BLaER1 (cell line): ENCODE measurements around the gene SYCE3.
A peak's percentile ranks its signal among the peaks of the same experiment; 100 is the strongest.

Source experiments
- H3K27ac ChIP-seq: shearing (Covaris generic); formaldehyde crosslinking; 2 replicates; pipeline ENCODE4 v1.8.1; 2022
- H3K27me3 ChIP-seq: shearing (Covaris generic); formaldehyde crosslinking; 2 replicates; pipeline ENCODE4 v1.8.1; 2022
- H3K36me3 ChIP-seq: shearing (Covaris generic); formaldehyde crosslinking; 2 replicates; pipeline ENCODE4 v1.8.1; 2022
- H3K4me1 ChIP-seq: shearing (Covaris generic); formaldehyde crosslinking; 2 replicates; pipeline ENCODE4 v1.8.1; 2022
- H3K4me2 ChIP-seq: shearing (Covaris generic); formaldehyde crosslinking; 2 replicates; pipeline ENCODE4 v1.8.1; 2022
- H3K4me3 ChIP-seq: shearing (Covaris generic); formaldehyde crosslinking; 2 replicates; pipeline ENCODE4 v1.8.1; 2022
- H3K9ac ChIP-seq: shearing (Covaris generic); formaldehyde crosslinking; 2 replicates; pipeline ENCODE4 v1.8.1; 2022
- H3K9me3 ChIP-seq: shearing (Covaris generic); formaldehyde crosslinking; 2 replicates; pipeline ENCODE4 v1.8.1; 2022
- H4K20me1 ChIP-seq: shearing (Covaris generic); formaldehyde crosslinking; 2 replicates; pipeline ENCODE4 v1.8.1; 2022
- Cebpa-rat ChIP-seq: shearing (Covaris generic); IDR thresholded peaks from 2 replicates; pipeline ENCODE4 v1.8.1; 2022

SYCE3 gene

DNA sequence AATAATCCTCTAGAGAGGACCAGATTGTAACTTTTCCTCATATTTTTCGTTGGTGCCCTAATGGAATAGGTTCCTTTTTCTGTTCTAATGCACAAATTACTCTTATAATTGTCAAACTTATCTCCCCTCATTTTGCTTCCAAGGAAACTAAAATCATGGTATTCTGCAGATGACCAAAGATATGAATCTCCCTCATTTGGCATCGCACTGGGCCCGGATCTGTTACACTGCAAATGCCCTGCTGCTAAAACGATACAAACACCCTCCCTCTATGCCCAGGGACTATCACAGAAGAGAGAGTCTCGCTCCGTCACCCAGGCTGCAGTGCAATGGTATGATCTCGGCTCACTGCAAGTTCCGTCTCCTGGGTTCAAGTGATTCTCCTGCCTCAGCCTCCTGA is 9.4 kb downstream of the SYCE3 start:
- Histone ChIP-seq H3K27me3 (no peaks in the 10 kb centered on the region; the same call in 1 of the 2 replicates), H3K9ac (no peak overlapping the region), H3K4me2 (no peak overlapping the region), H3K9me3 (no peaks in the 10 kb centered on the region), H3K4me3 (no peak overlapping the region), H3K4me1 (peaks cover 23% of the 10 kb centered on the region), H3K27ac (no peak overlapping the region), H3K36me3 (no peaks in the 10 kb centered on the region), H4K20me1 (no peaks in the 10 kb centered on the region)
- no peak for TF ChIP-seq Cebpa-rat

GRCh38 chr22:50551160-50551752 is 11.5 kb downstream of the SYCE3 start:
- peaks cover 41% of the 10 kb centered on the region for H3K4me1 ChIP-seq
- H3K27ac ChIP-seq = no peak overlapping the region
- no peak overlapping the region for H3K4me3 ChIP-seq
- no peaks in the 10 kb centered on the region for H3K36me3 ChIP-seq
- no peak overlapping the region for H3K4me2 ChIP-seq
- no peaks in the 10 kb centered on the region; the same call in 1 of the 2 replicates for H3K27me3 ChIP-seq
- TF ChIP-seq Cebpa-rat = no peak
- no peaks in the 10 kb centered on the region for H3K9me3 ChIP-seq
- peaks cover 12% of the 10 kb centered on the region; the same call in 1 of the 2 replicates for H4K20me1 ChIP-seq
- no peak overlapping the region for H3K9ac ChIP-seq

GRCh38 chr22:50550395-50550794 is 12.3 kb downstream of the SYCE3 start:
- Histone ChIP-seq H3K36me3 (no peaks in the 10 kb centered on the region), H3K9ac (no peak overlapping the region), H3K9me3 (no peaks in the 10 kb centered on the region), H3K4me1 (peaks cover 50% of the 10 kb centered on the region), H3K4me2 (peak overlapping the region; percentile 100), H3K4me3 (no peak overlapping the region), H4K20me1 (peaks cover 14% of the 10 kb centered on the region; the same call in 1 of the 2 replicates), H3K27ac (no peak overlapping the region), H3K27me3 (peaks cover under 1% of the 10 kb centered on the region)
- no peak for TF ChIP-seq Cebpa-rat

GRCh38 chr22:50548921-50549790 is 13.6 kb downstream of the SYCE3 start:
- no peak for TF ChIP-seq Cebpa-rat
- H3K36me3 ChIP-seq = no peaks in the 10 kb centered on the region
- peak overlapping the region; percentile 61 for H3K4me3 ChIP-seq
- H3K9ac ChIP-seq = peak overlapping the region; percentile 45
- peaks cover 62% of the 10 kb centered on the region for H3K4me1 ChIP-seq
- peak overlapping the region; percentile 76 for H3K27ac ChIP-seq
- peaks cover 13% of the 10 kb centered on the region for H3K27me3 ChIP-seq
- peak overlapping the region; percentile 100 for H3K4me2 ChIP-seq
- H3K9me3 ChIP-seq = no peaks in the 10 kb centered on the region
- H4K20me1 ChIP-seq = peaks cover 14% of the 10 kb centered on the region; the same call in 1 of the 2 replicates

DNA sequence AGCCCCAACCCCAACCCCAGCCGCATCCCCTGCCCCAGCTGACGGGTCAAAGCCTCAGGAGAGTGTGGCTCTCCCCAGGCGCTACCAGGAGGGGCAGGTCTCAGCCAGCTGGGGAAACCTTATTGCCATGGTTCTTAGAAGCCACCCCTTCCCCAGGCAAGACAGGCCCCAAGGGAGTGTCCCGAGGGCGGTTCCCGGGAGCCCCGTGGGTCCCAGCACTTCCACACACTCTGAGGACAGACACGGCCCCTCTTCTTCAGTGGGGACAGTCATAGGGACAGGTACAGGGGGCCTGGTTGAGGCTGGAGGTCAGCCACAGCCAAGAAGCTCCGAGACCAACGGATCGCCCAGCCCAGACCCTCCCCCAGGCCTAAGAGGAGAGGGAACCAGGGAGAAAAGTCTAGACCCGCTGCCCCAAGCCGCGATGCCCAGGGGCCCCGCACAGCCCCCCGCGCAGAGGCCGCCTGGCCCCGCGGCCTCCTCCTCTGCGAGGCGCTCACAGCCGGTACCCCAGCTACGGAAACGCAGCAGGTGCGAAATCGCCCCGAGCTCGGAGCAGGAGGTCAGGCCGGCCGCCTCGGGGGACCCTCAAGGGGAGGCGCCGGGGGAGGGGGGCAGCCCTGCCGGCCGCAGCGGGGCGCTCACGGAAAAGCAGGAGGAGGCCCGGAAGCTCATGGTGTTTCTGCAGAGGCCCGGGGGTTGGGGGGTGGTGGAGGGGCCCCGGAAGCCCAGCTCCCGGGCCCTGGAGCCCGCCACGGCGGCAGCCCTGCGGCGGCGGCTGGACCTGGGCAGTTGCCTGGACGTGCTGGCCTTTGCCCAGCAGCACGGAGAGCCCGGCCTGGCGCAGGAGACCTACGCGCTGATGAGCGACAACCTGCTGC is 14.4 kb downstream of the SYCE3 start:
- Histone ChIP-seq H4K20me1 (peaks cover 14% of the 10 kb centered on the region; the same call in 1 of the 2 replicates), H3K9ac (peak overlapping the region; percentile 45), H3K4me3 (peak overlapping the region; percentile 61), H3K27ac (peak overlapping the region; percentile 76), H3K4me1 (peaks cover 68% of the 10 kb centered on the region), H3K27me3 (peaks cover 18% of the 10 kb centered on the region), H3K9me3 (no peaks in the 10 kb centered on the region), H3K36me3 (no peaks in the 10 kb centered on the region), H3K4me2 (peak overlapping the region; percentile 100)
- no peak for TF ChIP-seq Cebpa-rat

DNA sequence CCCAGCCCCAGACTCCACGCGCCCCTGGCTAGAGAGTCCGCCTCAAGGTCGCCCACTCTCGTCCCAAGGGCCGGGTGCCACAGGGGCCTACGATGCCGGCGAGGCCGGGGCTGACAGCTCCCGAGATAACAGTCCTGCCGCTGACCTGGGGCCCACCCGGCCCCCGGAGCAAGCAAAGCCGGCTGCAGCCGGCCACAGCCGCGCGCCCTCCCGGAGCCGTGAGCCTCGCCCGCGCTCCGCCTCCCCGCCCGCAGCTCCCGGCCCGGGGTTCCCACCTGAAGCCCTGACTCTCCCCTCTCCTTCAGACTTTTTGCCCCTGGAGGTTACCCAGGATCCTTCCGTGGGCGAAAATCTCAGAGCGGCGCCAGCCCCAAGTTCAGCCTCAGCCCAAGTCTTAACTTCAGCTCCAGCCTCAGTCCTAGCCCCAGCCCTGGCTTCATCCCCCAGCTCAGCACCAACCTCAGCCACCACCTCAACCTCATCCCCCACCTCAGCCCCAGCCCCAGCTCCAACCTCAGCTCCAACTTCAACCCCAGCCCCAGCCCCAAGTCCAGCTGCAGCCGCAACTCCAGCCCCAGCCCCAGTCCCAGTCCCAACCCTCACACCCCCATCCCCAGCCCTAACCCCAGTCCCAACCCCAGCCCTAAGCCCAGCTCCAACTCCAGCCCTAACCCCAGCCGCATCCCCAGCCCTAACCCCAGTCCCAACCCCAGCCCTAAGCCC is 15.3 kb downstream of the SYCE3 start:
- Histone ChIP-seq H3K4me3 (no peak overlapping the region), H3K36me3 (no peaks in the 10 kb centered on the region), H3K4me1 (peaks cover 68% of the 10 kb centered on the region), H3K9me3 (no peaks in the 10 kb centered on the region), H3K4me2 (peak overlapping the region; percentile 100), H4K20me1 (peaks cover 14% of the 10 kb centered on the region; the same call in 1 of the 2 replicates), H3K9ac (no peak overlapping the region), H3K27me3 (peaks cover 18% of the 10 kb centered on the region), H3K27ac (0 out of 2 replicates have a peak overlapping the region, but pooled peaks have one; percentile 46)
- TF ChIP-seq Cebpa-rat = no peak

DNA sequence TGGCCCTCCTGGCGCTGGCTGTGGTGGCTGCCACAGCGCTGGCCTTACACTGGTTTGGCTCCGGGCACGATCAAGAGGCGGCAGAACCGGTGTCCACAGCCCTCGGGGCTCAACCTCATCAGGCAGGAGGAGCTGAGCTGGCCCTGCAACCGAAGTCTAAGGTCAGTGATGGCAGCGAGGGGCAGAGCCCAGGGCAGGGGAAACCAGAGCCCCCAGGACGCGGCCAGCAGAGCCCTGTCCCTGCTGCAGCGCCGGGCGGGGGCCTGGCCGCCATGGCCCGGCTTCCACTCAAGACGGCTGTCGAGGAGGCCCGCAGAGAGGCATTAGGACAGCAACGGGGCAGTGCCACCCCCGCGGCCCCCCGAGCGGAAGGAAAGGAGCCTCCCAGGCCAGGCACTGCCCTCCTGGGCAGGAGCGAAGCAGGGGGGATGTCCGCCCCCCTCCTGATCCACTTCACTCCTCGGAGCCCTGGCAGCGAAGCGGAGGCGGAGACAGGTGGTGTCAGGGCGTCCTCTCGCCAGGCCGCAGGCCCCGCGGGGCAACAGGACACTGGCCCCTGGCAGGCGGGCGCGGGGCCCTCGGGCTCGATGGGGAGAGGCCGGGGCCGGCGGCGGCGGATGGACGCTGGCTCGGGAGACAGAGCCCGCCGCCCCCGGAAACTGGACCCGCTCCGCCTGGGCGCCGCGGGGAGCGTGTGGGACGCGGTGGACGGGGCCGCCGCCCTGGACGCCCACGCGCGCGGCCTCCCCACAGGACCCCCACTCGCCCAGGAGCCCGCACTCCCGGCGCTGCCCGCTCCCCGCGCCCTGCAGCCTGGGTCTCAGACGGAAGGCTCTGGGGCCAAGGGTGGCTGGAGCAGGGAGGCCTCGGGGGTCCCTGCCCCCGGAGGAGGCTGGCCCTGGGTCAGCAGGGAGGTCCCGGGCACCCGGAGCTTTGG is 16.1 kb downstream of the SYCE3 start:
- Histone ChIP-seq H3K4me3 (no peak overlapping the region), H3K4me2 (peak overlapping the region; percentile 100), H3K27me3 (peaks cover 18% of the 10 kb centered on the region), H3K36me3 (no peaks in the 10 kb centered on the region), H3K9ac (no peak overlapping the region), H3K27ac (0 out of 2 replicates have a peak overlapping the region, but pooled peaks have one; percentile 46), H3K4me1 (peaks cover 68% of the 10 kb centered on the region), H4K20me1 (peaks cover 14% of the 10 kb centered on the region; the same call in 1 of the 2 replicates), H3K9me3 (no peaks in the 10 kb centered on the region)
- no peak for TF ChIP-seq Cebpa-rat
